ENCODE measurements around the gene MCU. TPM values are rescaled to one million over a fixed set of nuclear protein-coding genes. Genes with fewer than 3 reads are reported as not detected.

MCU gene
- total and polyA plus RNA-seq, 2 of the 8 experiments (the other 6 are each of a cell fraction or from before 2014, with no cell fraction given), result 51.6 to 62.2 TPM

- TF ChIP-seq RNF2 (IDR thresholded peaks at IDR 0.05; ENCODE audit: borderline replicate concordance, low read depth, low read length, missing control alignments, poor library complexity, severe bottlenecking), result no peak
- no peak for TF ChIP-seq CREB1 (IDR thresholded peaks at IDR 0.05)
- TF ChIP-seq, protein P1, sequence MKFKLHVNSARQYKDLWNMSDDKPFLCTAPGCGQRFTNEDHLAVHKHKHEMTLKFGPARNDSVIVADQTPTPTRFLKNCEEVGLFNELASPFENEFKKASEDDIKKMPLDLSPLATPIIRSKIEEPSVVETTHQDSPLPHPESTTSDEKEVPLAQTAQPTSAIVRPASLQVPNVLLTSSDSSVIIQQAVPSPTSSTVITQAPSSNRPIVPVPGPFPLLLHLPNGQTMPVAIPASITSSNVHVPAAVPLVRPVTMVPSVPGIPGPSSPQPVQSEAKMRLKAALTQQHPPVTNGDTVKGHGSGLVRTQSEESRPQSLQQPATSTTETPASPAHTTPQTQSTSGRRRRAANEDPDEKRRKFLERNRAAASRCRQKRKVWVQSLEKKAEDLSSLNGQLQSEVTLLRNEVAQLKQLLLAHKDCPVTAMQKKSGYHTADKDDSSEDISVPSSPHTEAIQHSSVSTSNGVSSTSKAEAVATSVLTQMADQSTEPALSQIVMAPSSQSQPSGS (IDR thresholded peaks at IDR 0.05; ENCODE audit: low read length), result no peak
Observed at GRCh38 chr10:72796042-72796441, 104.1 kb downstream of the MCU start (continued).
